ENCODE data around the gene RRAS2.

DNA sequence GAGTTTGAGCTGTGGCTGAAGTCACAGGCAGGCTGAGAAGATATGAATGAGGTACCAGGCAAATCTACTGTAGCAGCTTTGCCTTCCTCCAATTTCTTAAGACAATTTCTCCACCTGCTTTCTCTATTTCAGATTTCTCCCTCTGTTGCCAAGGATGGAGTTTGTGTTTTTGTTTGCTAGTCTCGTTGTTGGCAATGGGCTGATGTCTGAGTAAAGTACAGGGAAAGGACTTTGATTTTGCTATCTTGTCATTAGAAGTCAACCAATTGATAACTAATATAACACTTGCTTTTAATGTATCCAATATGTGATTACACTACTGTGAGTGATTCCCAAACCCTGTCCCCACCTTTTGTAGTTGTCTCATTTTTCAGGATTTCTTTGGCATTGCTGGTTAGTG lies 40.1 kb upstream of the RRAS2 start:
- TF ChIP-seq, protein P1, sequence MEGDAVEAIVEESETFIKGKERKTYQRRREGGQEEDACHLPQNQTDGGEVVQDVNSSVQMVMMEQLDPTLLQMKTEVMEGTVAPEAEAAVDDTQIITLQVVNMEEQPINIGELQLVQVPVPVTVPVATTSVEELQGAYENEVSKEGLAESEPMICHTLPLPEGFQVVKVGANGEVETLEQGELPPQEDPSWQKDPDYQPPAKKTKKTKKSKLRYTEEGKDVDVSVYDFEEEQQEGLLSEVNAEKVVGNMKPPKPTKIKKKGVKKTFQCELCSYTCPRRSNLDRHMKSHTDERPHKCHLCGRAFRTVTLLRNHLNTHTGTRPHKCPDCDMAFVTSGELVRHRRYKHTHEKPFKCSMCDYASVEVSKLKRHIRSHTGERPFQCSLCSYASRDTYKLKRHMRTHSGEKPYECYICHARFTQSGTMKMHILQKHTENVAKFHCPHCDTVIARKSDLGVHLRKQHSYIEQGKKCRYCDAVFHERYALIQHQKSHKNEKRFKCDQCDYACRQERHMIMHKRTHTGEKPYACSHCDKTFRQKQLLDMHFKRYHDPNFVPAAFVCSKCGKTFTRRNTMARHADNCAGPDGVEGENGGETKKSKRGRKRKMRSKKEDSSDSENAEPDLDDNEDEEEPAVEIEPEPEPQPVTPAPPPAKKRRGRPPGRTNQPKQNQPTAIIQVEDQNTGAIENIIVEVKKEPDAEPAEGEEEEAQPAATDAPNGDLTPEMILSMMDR (IDR thresholded peaks at IDR 0.05; ENCODE audit: borderline replicate concordance, extremely low read depth, low read length, poor library complexity, severe bottlenecking) = no peak
- no peak for TF ChIP-seq EZH2 (IDR thresholded peaks at IDR 0.05; ENCODE audit: borderline replicate concordance, low read depth, low read length, severe bottlenecking)

All from DND-41 (cell line).